GM23338 (cell line): Measurements from ENCODE around the gene MAVS. TPM values are rescaled to one million over a fixed set of nuclear protein-coding genes. Genes with fewer than 3 reads are reported as not detected.

Experiments used
- ATAC-seq: fragments of 200-7000 bp; cut with Tn5 transposase; 3 replicates; pipeline ENCODE4 v1.9.1; 2020
- DNase-seq: peaks from one replicate; pipeline ENCODE4 v3.0.0-alpha.2; 2015; ENCODE audit warnings: low spot score
- H2AFZ ChIP-seq: fragments of 200-600 bp; sonication (generic); 2 replicates; pipeline ENCODE4 v1.8.0; 2016; ENCODE audit warnings: antibody characterized with exemption, mild to moderate bottlenecking, moderate library complexity
- H3F3A ChIP-seq: fragments of 200-600 bp; sonication (generic); replicated peaks from 2 replicates; pipeline ENCODE4 v1.8.0; 2017; ENCODE audit warnings: antibody characterized with exemption, mixed run types, low read depth
- H3K27ac ChIP-seq: fragments of 200-600 bp; sonication (generic); 2 replicates; pipeline ENCODE4 v1.6.1; 2016; ENCODE audit warnings: low read depth
- H3K27me3 ChIP-seq: fragments of 200-600 bp; sonication (generic); 2 replicates; pipeline ENCODE4 v1.8.0; 2016; ENCODE audit warnings: mild to moderate bottlenecking, mixed run types, moderate library complexity; ENCODE audit not compliant: insufficient read depth
- H3K36me3 ChIP-seq: fragments of 200-600 bp; sonication (generic); 2 replicates; pipeline ENCODE4 v1.8.0; 2016; ENCODE audit warnings: mild to moderate bottlenecking; ENCODE audit not compliant: insufficient read depth
- H3K4me1 ChIP-seq: fragments of 200-600 bp; sonication (generic); 2 replicates; pipeline ENCODE4 v1.8.0; 2016; ENCODE audit warnings: mild to moderate bottlenecking, moderate library complexity; ENCODE audit not compliant: insufficient read depth
- H3K4me2 ChIP-seq: fragments of 200-600 bp; sonication (generic); 2 replicates; pipeline ENCODE4 v1.7.1; 2017; ENCODE audit warnings: mixed run types
- H3K4me3 ChIP-seq: fragments of 200-600 bp; sonication (generic); 2 replicates; pipeline ENCODE4 v1.6.1; 2016; ENCODE audit warnings: mixed run types
- H3K79me2 ChIP-seq: fragments of 200-600 bp; sonication (generic); replicated peaks from 2 replicates; pipeline ENCODE4 v1.8.0; 2017; ENCODE audit warnings: mild to moderate bottlenecking; ENCODE audit not compliant: insufficient read depth
- H3K9me2 ChIP-seq: fragments of 200-600 bp; sonication (generic); 2 replicates; pipeline ENCODE4 v1.8.0; 2017; ENCODE audit not compliant: insufficient read depth
- H4K20me1 ChIP-seq: fragments of 200-600 bp; sonication (generic); replicated peaks from 2 replicates; pipeline ENCODE4 v1.8.0; 2017; ENCODE audit warnings: mild to moderate bottlenecking; ENCODE audit not compliant: insufficient read depth
- H3K27ac Mint-ChIP-seq: 2 replicates; pipeline ENCODE4 v1.8.0; 2020; ENCODE audit warnings: inconsistent platforms, mild to moderate bottlenecking, moderate library complexity, mixed read lengths
- H3K27me3 Mint-ChIP-seq: 3 replicates; pipeline ENCODE4 v1.8.0; 2022; ENCODE audit warnings: low read depth, mild to moderate bottlenecking, moderate library complexity, mixed read lengths, inconsistent platforms; ENCODE audit not compliant: insufficient read depth, poor library complexity
- H3K36me3 Mint-ChIP-seq: 3 replicates; pipeline ENCODE4 v1.8.0; 2021; ENCODE audit warnings: low read depth, mild to moderate bottlenecking, inconsistent platforms, moderate library complexity, mixed read lengths
- H3K4me1 Mint-ChIP-seq: 3 replicates; pipeline ENCODE4 v1.8.0; 2020; ENCODE audit warnings: mild to moderate bottlenecking, inconsistent platforms, mixed read lengths
- H3K4me3 Mint-ChIP-seq: 3 replicates; pipeline ENCODE4 v1.8.0; 2021; ENCODE audit warnings: moderate library complexity, mild to moderate bottlenecking, inconsistent platforms, mixed read lengths
- H3K9me3 Mint-ChIP-seq: 3 replicates; pipeline ENCODE4 v1.8.0; 2020; ENCODE audit warnings: moderate library complexity, mild to moderate bottlenecking, inconsistent platforms, mixed read lengths
- CREB1 ChIP-seq: fragments of 250-450 bp; sonication (Bioruptor Pico); IDR thresholded peaks from 2 replicates; pipeline ENCODE4 v1.5.0; 2020; ENCODE audit warnings: low read depth, mild to moderate bottlenecking, moderate library complexity
- ETS1 ChIP-seq: IDR thresholded peaks from 2 replicates; pipeline ENCODE4 v1.6.1; 2016; ENCODE audit warnings: antibody characterized with exemption
- EZH2 ChIP-seq: fragments of 200-600 bp; sonication (generic); IDR thresholded peaks from one replicate; pipeline ENCODE4 v1.8.0; 2017; ENCODE audit warnings: antibody characterized with exemption, mild to moderate bottlenecking, low read depth; ENCODE audit not compliant: unreplicated experiment
- NANOG ChIP-seq: IDR thresholded peaks from 2 replicates; pipeline ENCODE4 v1.6.1; 2016; ENCODE audit warnings: antibody characterized with exemption, borderline replicate concordance
- REST ChIP-seq: IDR thresholded peaks from one replicate; pipeline ENCODE4 v1.6.1; 2018; ENCODE audit warnings: antibody characterized with exemption; ENCODE audit not compliant: unreplicated experiment
- STAT1 ChIP-seq: IDR thresholded peaks from one replicate; pipeline ENCODE4 v1.6.1; 2016; ENCODE audit warnings: antibody characterized with exemption; ENCODE audit not compliant: unreplicated experiment
- ZNF114 ChIP-seq: fragments of 250-450 bp; sonication (Bioruptor Pico); IDR thresholded peaks from 2 replicates; pipeline ENCODE4 v1.5.0; 2020; ENCODE audit warnings: mild to moderate bottlenecking, moderate library complexity
- ZNF462 ChIP-seq: fragments of 250-450 bp; sonication (Bioruptor Pico); IDR thresholded peaks from 2 replicates; pipeline ENCODE4 v1.5.0; 2020; ENCODE audit warnings: mild to moderate bottlenecking, moderate library complexity
- polyA plus RNA-seq: library from polyadenylated mRNA; unstranded; fragments of >200 nt; fragmentation: Nextera tagmentation; extraction: Ambion mirVana; gene quantifications from 2 replicates; pipeline ENCODE4 v1.2.1, GENCODE V29; 2016
- total RNA-seq: library from RNA; depleted of rRNA; stranded (reverse); fragments of >200 nt; shearing (Covaris generic); gene quantifications from 2 replicates; pipeline ENCODE4 v1.2.3, GENCODE V29; 2014

The MAVS gene
- total and polyA plus RNA-seq, 2 experiments from 2014 or later, result 5.2 to 21.8 TPM

GRCh38 chr20:3865152-3865886 lies 18.7 kb downstream of the MAVS start:
- peaks cover 7% of the 10 kb centered on the region for H3K36me3 ChIP-seq
- H3K79me2 ChIP-seq, result no peaks in the 10 kb centered on the region
- H3K9me2 ChIP-seq, result no peaks in the 10 kb centered on the region
- Mint-ChIP-seq H3K4me1 (no peaks in the 10 kb centered on the region), H3K36me3 (peaks cover 44% of the 10 kb centered on the region), H3K27ac (no peak overlapping the region), H3K27me3 (peaks cover 10% of the 10 kb centered on the region), H3K9me3 (peaks cover 13% of the 10 kb centered on the region; the same call in 2 of the 3 replicates), H3K4me3 (no peak overlapping the region)
- H3K27me3 ChIP-seq, result no peaks in the 10 kb centered on the region
- no peak overlapping the region for H3K4me2 ChIP-seq
- no peak overlapping the region for H3K4me3 ChIP-seq
- no peaks in the 10 kb centered on the region for H3F3A ChIP-seq
- TF ChIP-seq CREB1 (CRISPR knock-in tag), result no peak
- no peak for TF ChIP-seq EZH2
- TF ChIP-seq ZNF114, result no peak
- no peak for TF ChIP-seq ETS1
- TF ChIP-seq NANOG, result no peak
- no peak for TF ChIP-seq ZNF462 (CRISPR knock-in tag)
- no peak for TF ChIP-seq STAT1
- TF ChIP-seq REST, result no peak
- DNase-seq (no peak), ATAC-seq (no peak)
- no peak overlapping the region for H3K27ac ChIP-seq
- H2AFZ ChIP-seq, result no peak overlapping the region
- H4K20me1 ChIP-seq, result no peaks in the 10 kb centered on the region
- no peaks in the 10 kb centered on the region for H3K4me1 ChIP-seq
